ENCODE data around the gene FCMR.

Gene FCMR

GRCh38 chr1:206898915-206899431 lies 22.8 kb downstream of the FCMR start:
- FAIRE-seq (no peak), DNase-seq (ENCODE audit: insufficient read length, low spot score) (no peak)
- TF ChIP-seq, protein P1, sequence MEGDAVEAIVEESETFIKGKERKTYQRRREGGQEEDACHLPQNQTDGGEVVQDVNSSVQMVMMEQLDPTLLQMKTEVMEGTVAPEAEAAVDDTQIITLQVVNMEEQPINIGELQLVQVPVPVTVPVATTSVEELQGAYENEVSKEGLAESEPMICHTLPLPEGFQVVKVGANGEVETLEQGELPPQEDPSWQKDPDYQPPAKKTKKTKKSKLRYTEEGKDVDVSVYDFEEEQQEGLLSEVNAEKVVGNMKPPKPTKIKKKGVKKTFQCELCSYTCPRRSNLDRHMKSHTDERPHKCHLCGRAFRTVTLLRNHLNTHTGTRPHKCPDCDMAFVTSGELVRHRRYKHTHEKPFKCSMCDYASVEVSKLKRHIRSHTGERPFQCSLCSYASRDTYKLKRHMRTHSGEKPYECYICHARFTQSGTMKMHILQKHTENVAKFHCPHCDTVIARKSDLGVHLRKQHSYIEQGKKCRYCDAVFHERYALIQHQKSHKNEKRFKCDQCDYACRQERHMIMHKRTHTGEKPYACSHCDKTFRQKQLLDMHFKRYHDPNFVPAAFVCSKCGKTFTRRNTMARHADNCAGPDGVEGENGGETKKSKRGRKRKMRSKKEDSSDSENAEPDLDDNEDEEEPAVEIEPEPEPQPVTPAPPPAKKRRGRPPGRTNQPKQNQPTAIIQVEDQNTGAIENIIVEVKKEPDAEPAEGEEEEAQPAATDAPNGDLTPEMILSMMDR (IDR thresholded peaks at IDR 0.05; ENCODE audit: insufficient read depth, missing control alignments) = no peak

GRCh38 chr1:206898089-206898914 lies 23.4 kb downstream of the FCMR start:
- TF ChIP-seq, protein P1 (IDR thresholded peaks at IDR 0.05; ENCODE audit: insufficient read depth, missing control alignments) = no peak
- FAIRE-seq (no peak), DNase-seq (ENCODE audit: insufficient read length, low spot score) (no peak)

DNA sequence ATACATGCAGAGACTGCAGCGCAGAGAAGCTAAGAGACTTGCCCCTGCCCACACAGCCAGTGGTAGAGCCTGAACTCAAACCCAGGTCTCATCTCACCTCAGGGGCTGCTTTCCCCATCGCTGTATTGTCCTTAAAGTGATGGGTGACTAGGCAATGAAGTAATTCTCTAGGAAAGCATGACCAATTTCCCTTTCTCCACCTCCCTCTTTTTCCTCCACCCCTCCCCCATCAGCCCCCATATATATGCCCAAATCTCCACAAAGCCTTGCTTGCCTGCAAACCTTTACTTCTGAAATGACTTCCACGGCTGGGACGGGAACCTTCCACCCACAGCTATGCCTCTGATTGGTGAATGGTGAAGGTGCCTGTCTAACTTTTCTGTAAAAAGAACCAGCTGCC lies 24.6 kb downstream of the FCMR start, which contains the start of gene IL24:
Gene IL24, plus strand, starts transcription at position 269 of the 400 bp plus-strand sequence. CDS start 390 bp downstream, outside the sequence.
- FAIRE-seq (no peak), DNase-seq (ENCODE audit: insufficient read length, low spot score) (no peak)
- TF ChIP-seq, protein P1 (IDR thresholded peaks at IDR 0.05; ENCODE audit: insufficient read depth, missing control alignments) = no peak

- TF ChIP-seq, protein P1 (IDR thresholded peaks at IDR 0.05; ENCODE audit: insufficient read depth, missing control alignments) = no peak
- DNase-seq (ENCODE audit: insufficient read length, low spot score) = no peak
- no peak for FAIRE-seq
Measured at GRCh38 chr1:206896261-206896660, 25.5 kb downstream of the FCMR start.

DNA sequence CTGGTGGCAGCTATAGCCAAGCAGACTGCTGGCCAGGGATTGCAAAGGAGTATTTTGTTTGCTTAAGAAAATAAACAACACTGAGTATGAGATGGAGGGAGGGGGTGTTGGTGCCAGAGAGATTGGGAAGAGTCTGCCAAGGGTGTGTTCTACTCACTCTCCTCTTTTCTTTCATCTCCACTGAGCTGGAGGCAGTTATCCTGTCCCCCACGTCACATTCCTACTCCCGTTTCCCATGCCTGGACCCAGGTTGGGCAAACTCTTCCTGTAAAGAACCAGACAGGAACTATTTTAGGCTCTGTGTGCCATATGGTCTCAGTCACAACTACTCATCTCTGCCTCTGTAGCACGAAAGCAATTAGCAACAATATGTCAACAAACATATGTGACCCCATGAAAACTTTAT lies 25.9 kb downstream of the FCMR start:
- DNase-seq (ENCODE audit: insufficient read length, low spot score) (no peak), FAIRE-seq (no peak)
- TF ChIP-seq, protein P1 (IDR thresholded peaks at IDR 0.05; ENCODE audit: insufficient read depth, missing control alignments) = no peak

DNA sequence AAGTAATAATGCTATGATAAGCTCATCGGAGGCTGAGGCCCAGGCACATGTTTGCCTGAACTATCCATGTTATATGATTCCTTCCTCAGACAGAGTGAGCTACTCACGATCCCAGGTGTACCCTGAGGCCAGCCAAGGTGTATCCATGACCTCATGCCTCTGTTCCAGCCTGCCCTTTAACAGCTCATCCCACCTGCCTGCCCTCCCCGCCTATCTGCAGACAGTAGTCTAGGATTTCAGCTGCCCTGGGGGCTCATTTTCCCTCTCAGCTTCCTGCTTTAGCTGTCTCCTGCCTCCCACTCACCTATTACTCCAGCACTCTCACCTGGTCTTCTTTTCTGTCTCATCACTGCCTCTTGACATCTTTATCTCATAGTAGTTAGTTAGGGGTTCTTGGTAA lies 26.4 kb downstream of the FCMR start:
- DNase-seq (ENCODE audit: insufficient read length, low spot score) (no peak), FAIRE-seq (no peak)
- TF ChIP-seq, protein P1 (IDR thresholded peaks at IDR 0.05; ENCODE audit: insufficient read depth, missing control alignments) = no peak

DNA sequence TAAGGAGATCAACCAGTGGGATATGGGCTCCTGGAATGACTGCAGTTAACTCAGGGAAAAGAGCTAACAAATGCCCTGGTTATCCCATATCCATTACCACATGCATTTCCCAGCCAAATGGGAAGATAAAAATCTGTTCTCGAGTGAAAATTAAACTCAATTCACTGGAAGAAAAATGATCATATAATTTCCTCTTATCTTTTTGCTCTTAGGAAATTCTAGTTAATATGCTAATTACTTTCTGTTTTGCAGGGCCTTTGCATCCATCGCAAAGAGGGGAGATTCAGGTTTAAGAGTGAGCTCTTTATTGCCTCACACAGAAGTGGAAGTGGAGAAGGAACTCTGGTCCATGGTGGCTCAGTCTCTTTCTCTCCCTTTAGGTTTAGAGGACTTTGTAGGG lies 28.4 kb downstream of the FCMR start:
- DNase-seq (ENCODE audit: insufficient read length, low spot score) (no peak), FAIRE-seq (no peak)
- TF ChIP-seq, protein P1 (IDR thresholded peaks at IDR 0.05; ENCODE audit: insufficient read depth, missing control alignments) = no peak
